Stimulated activated naive CD8-positive, alpha-beta T cell treated with anti-CD3 and anti-CD28 coated beads, Interleukin-15, amount 100 ng/mL, for 72 hours (primary cell): ENCODE results near the gene LRRC41.
"Not testable (repeated sequence)": the region's sequence is repeated elsewhere in the genome, so short reads cannot be mapped to it uniquely, and the experiment has no call there.

Source experiments
- ATAC-seq: fragments of 150-1000 bp; cut with Tn5 transposase; 2 replicates; pipeline ENCODE4 v1.10.0; 2021; ENCODE audit warnings: mild to moderate bottlenecking, moderate library complexity
- DNase-seq, 2 donors: peaks; one replicate each; pipeline ENCODE4 v3.0.0; 2021 to 2022
- H3K27ac Mint-ChIP-seq, 2 donors: one replicate each; pipeline ENCODE4 v1.8.0; 2022; ENCODE audit warnings: mild to moderate bottlenecking in 2 of 2, mixed read lengths in 2 of 2, moderate library complexity in 2 of 2
- H3K27me3 Mint-ChIP-seq: one replicate; pipeline ENCODE4 v1.8.0; 2022; ENCODE audit warnings: mixed read lengths
- H3K4me1 Mint-ChIP-seq: one replicate; pipeline ENCODE4 v1.8.0; 2022; ENCODE audit warnings: mild to moderate bottlenecking, mixed read lengths
- H3K4me3 Mint-ChIP-seq, 2 donors: one replicate each; pipeline ENCODE4 v1.8.0; 2022; ENCODE audit warnings: mild to moderate bottlenecking in 2 of 2, mixed read lengths in 2 of 2, moderate library complexity in 1 of 2
- H3K9me3 Mint-ChIP-seq, 2 donors: one replicate each; pipeline ENCODE4 v1.8.0; 2022; ENCODE audit warnings: mixed read lengths in 2 of 2

LRRC41 gene

GRCh38 chr1:46243831-46244230, 59.6 kb downstream of the LRRC41 start:
- ATAC-seq: not testable (repeated sequence)
- peaks cover 27% of the 10 kb centered on the region for H3K4me1 Mint-ChIP-seq

GRCh38 chr1:46242918-46243317, 60.5 kb downstream of the LRRC41 start:
- Mint-ChIP-seq H3K4me3 (no peak overlapping the region), H3K27me3 (no peaks in the 10 kb centered on the region), H3K27ac (no peak overlapping the region), H3K4me1 (peaks cover 18% of the 10 kb centered on the region), H3K9me3 (peaks cover 0 to 12% of the 10 kb centered on the region in 2 donors)
- DNase-seq (no peak), ATAC-seq (no peak)

More at GRCh38 chr1:46243831-46244230, 59.6 kb downstream of the LRRC41 start:
- not testable (repeated sequence) for DNase-seq, H3K27ac Mint-ChIP-seq, H3K4me3 Mint-ChIP-seq, H3K9me3 Mint-ChIP-seq, H3K27me3 Mint-ChIP-seq

- ATAC-seq: not testable (repeated sequence)
- peaks cover 0 to 12% of the 10 kb centered on the region in 2 donors for H3K9me3 Mint-ChIP-seq
Observed at GRCh38 chr1:46241733-46242132, 61.7 kb downstream of the LRRC41 start.

GRCh38 chr1:46238865-46239264, 64.6 kb downstream of the LRRC41 start:
- H3K9me3 Mint-ChIP-seq: peaks cover 0 to 12% of the 10 kb centered on the region in 2 donors
- not testable (repeated sequence) for DNase-seq, H3K4me1 Mint-ChIP-seq, H3K27me3 Mint-ChIP-seq, H3K27ac Mint-ChIP-seq, ATAC-seq, H3K4me3 Mint-ChIP-seq

More at GRCh38 chr1:46241733-46242132, 61.7 kb downstream of the LRRC41 start:
- not testable (repeated sequence) for H3K4me3 Mint-ChIP-seq, H3K27me3 Mint-ChIP-seq, DNase-seq, H3K27ac Mint-ChIP-seq
- H3K4me1 Mint-ChIP-seq: peaks cover 12% of the 10 kb centered on the region

- DNase-seq: no peak
- H3K4me3 Mint-ChIP-seq: no peak overlapping the region
- no peak for ATAC-seq
- H3K4me1 Mint-ChIP-seq: no peaks in the 10 kb centered on the region
- H3K27me3 Mint-ChIP-seq: no peaks in the 10 kb centered on the region
- H3K27ac Mint-ChIP-seq: no peak overlapping the region
- peaks cover 0 to 12% of the 10 kb centered on the region in 2 donors for H3K9me3 Mint-ChIP-seq
Observed at GRCh38 chr1:46236882-46237281, 66.5 kb downstream of the LRRC41 start.

- H3K4me3 Mint-ChIP-seq, H3K27me3 Mint-ChIP-seq, DNase-seq, H3K4me1 Mint-ChIP-seq, ATAC-seq, H3K27ac Mint-ChIP-seq, H3K9me3 Mint-ChIP-seq: not testable (repeated sequence)
Observed at GRCh38 chr1:46231231-46231630, 72.2 kb downstream of the LRRC41 start.
